ENCODE results near the gene MUC5AC.
"Not testable (repeated sequence)": the region's sequence is repeated elsewhere in the genome, so short reads cannot be mapped to it uniquely, and the experiment has no call there.

MUC5AC gene

GRCh38 chr11:1173396-1173795 is 15.6 kb downstream of the MUC5AC start:
- DNase-seq (ENCODE audit: low read depth); H3K4me3 ChIP-seq (ENCODE audit: low read depth, low read length): not testable (repeated sequence)

- DNase-seq (ENCODE audit: low read depth) = no peak
- H3K4me3 ChIP-seq (ENCODE audit: low read depth, low read length) = no peak overlapping the region
These were observed 17.0 kb downstream of the MUC5AC start for GRCh38 chr11:1174441-1175370.

- no peak overlapping the region for H3K4me3 ChIP-seq (ENCODE audit: low read depth, low read length)
- no peak for DNase-seq (ENCODE audit: low read depth)
These were observed 17.9 kb downstream of the MUC5AC start for GRCh38 chr11:1175461-1176223.

DNA sequence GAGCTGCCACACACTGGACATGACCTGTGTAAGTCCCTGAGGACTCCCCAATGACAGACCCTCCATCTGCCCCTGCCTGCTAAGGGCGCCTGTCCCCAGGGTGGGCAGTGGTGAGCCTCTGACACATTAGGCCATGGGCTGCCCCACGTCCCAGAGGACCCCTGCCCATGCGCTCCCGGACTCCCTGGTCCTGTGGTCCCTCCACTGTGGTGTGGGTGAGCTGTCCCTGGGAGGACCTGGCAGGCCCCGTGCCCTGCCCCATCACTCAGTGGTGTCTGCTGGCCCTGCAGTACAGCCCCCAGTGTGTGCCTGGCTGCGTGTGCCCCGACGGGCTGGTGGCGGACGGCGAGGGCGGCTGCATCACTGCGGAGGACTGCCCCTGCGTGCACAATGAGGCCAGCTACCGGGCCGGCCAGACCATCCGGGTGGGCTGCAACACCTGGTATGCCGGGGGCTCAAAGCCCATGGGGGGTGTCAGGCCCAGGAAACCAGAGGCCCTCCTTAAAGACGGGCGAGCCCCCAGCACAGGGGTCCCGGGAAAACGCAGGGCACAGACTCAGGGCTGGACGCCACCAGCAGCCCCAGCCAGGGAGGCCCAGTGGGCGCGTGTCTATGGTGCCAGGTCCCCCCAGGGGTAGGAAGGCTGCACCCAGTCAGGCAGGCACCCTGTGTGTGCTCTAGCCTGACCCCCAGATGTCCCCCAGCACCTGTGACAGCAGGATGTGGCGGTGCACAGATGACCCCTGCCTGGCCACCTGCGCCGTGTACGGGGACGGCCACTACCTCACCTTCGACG is 18.7 kb downstream of the MUC5AC start:
- H3K4me3 ChIP-seq (ENCODE audit: low read depth, low read length) = no peak overlapping the region
- no peak for DNase-seq (ENCODE audit: low read depth)

GRCh38 chr11:1177020-1177770 is 19.4 kb downstream of the MUC5AC start:
- H3K4me3 ChIP-seq (ENCODE audit: low read depth, low read length) = no peak overlapping the region
- DNase-seq (ENCODE audit: low read depth) = no peak

DNA sequence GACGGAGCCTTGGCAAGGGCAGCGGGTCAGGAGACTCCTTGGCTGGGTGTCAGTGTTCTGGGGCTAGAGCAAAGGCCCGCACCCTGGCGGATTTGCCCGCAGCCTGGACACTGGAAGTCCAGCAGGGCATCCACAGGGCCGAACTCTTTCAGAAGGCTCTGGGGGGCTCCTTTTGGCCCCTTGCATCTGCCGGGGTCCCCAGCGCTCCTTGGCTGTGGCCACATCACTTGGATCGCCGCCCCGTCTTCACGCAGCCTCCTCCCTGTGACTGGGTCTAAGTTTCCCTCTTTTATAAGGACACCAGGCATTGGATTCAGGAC is 20.0 kb downstream of the MUC5AC start:
- DNase-seq (ENCODE audit: low read depth) = no peak
- no peak overlapping the region for H3K4me3 ChIP-seq (ENCODE audit: low read depth, low read length)

- no peak for DNase-seq (ENCODE audit: low read depth)
- H3K4me3 ChIP-seq (ENCODE audit: low read depth, low read length) = no peak overlapping the region
These were observed 20.6 kb downstream of the MUC5AC start for GRCh38 chr11:1178201-1178885.

- no peak overlapping the region for H3K4me3 ChIP-seq (ENCODE audit: low read depth, low read length)
- no peak for DNase-seq (ENCODE audit: low read depth)
These were observed 21.2 kb downstream of the MUC5AC start for GRCh38 chr11:1178906-1179305.

DNA sequence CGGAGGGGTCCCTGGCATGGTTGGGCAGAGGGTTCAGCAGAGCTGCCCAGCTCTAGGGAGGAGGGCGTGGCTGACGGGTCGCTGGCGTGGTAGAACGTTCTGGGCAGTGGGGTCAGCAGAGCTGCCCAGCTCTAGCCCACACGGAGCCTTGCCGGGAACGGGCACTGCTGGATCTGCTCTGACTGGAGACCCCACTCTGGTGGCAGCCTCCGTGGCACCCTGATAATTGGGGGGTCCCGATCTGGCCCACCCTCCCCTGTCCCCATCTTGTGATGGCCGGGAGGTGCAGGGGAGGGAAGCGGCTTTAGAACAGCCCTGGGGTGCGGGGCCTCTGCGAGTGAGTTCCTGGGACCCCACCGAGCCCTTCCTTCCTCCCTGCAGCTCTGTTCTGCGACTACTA is 21.9 kb downstream of the MUC5AC start:
- no peak for DNase-seq (ENCODE audit: low read depth)
- H3K4me3 ChIP-seq (ENCODE audit: low read depth, low read length) = no peak overlapping the region

- DNase-seq (ENCODE audit: low read depth) = no peak
- no peak overlapping the region for H3K4me3 ChIP-seq (ENCODE audit: low read depth, low read length)
These were observed 22.4 kb downstream of the MUC5AC start for GRCh38 chr11:1180171-1180570.

DNA sequence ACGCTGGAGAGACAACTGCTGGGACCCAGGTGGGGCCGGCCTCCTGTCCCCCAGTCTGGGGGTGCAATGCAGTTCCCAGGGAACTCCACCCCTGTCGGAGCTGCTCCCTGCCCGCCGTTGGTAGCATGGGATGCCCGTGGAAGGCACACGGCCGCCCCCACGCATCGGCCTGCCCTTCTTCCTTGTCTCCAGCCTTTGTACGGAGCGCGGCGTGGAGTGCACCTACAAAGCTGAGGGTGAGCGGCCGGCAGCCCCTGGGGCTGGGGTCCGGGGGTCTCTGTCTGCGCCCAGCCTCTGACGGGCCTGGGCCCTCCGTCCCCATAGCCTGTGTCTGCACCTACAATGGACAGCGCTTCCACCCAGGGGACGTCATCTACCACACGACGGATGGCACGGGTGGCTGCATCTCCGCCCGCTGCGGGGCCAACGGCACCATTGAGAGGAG is 23.2 kb downstream of the MUC5AC start:
- no peak for DNase-seq (ENCODE audit: low read depth)
- no peak overlapping the region for H3K4me3 ChIP-seq (ENCODE audit: low read depth, low read length)

GRCh38 chr11:1181420-1181819 is 23.7 kb downstream of the MUC5AC start:
- H3K4me3 ChIP-seq (ENCODE audit: low read depth, low read length) = no peak overlapping the region
- no peak for DNase-seq (ENCODE audit: low read depth)

DNA sequence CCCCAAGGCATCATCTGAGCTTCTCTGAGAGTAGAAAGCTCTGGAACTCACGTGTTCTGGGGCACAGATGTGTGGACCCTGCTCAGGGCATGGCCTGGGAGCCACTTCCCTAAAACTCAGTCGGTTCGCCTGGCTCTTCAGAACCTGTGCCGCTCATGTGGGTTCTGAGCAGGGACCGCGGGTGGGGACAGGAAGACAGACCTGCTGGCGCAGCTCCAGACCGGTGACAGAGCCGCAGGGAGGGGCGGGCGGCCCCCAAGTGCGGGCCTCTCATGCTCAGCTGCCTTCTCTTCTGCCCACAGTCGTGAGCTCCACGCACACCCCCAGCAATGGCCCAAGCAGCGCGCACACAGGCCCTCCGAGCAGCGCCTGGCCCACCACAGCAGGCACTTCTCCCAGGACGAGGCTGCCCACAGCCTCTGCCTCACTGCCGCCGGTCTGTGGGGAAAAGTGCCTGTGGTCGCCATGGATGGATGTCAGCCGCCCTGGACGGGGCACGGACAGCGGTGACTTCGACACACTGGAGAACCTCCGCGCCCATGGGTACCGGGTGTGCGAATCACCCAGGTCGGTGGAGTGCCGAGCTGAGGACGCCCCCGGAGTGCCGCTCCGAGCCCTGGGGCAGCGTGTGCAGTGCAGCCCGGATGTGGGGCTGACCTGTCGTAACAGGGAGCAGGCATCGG is 24.2 kb downstream of the MUC5AC start:
- H3K4me3 ChIP-seq (ENCODE audit: low read depth, low read length) = no peak overlapping the region
- no peak for DNase-seq (ENCODE audit: low read depth)

DNA sequence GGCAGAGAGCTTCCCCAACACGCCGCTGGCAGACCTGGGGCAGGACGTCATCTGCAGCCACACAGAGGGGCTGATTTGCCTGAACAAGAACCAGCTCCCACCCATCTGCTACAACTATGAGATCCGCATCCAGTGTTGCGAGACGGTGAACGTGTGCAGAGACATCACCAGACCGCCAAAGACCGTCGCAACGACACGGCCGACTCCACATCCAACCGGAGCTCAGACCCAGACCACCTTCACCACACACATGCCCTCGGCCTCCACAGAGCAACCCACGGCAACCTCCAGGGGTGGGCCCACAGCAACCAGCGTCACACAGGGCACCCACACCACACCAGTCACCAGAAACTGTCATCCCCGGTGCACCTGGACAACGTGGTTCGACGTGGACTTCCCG is 26.4 kb downstream of the MUC5AC start:
- not testable (repeated sequence) for H3K4me3 ChIP-seq (ENCODE audit: low read depth, low read length); DNase-seq (ENCODE audit: low read depth)

- not testable (repeated sequence) for H3K4me3 ChIP-seq (ENCODE audit: low read depth, low read length); DNase-seq (ENCODE audit: low read depth)
These were observed 30.8 kb downstream of the MUC5AC start for GRCh38 chr11:1188451-1189130.

DNA sequence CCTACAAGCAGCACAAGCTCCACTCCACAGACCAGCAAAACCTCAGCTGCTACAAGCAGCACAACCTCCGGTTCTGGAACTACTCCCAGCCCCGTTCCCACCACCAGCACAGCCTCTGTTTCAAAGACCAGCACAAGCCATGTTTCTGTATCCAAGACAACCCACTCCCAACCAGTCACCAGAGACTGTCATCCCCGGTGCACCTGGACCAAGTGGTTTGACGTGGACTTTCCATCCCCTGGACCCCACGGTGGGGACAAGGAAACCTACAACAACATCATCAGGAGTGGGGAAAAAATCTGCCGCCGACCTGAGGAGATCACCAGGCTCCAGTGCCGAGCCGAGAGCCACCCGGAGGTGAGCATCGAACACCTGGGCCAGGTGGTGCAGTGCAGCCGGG is 32.1 kb downstream of the MUC5AC start:
- DNase-seq (ENCODE audit: low read depth) = not testable (repeated sequence)

GRCh38 chr11:1191786-1192470 is 34.2 kb downstream of the MUC5AC start:
- DNase-seq (ENCODE audit: low read depth); H3K4me3 ChIP-seq (ENCODE audit: low read depth, low read length): not testable (repeated sequence)

More for the DNA sequence above, 32.1 kb downstream of the MUC5AC start:
- H3K4me3 ChIP-seq (ENCODE audit: low read depth, low read length) = not testable (repeated sequence)
